ENCODE measurements around the gene SERPING1.

Gene SERPING1

DNA sequence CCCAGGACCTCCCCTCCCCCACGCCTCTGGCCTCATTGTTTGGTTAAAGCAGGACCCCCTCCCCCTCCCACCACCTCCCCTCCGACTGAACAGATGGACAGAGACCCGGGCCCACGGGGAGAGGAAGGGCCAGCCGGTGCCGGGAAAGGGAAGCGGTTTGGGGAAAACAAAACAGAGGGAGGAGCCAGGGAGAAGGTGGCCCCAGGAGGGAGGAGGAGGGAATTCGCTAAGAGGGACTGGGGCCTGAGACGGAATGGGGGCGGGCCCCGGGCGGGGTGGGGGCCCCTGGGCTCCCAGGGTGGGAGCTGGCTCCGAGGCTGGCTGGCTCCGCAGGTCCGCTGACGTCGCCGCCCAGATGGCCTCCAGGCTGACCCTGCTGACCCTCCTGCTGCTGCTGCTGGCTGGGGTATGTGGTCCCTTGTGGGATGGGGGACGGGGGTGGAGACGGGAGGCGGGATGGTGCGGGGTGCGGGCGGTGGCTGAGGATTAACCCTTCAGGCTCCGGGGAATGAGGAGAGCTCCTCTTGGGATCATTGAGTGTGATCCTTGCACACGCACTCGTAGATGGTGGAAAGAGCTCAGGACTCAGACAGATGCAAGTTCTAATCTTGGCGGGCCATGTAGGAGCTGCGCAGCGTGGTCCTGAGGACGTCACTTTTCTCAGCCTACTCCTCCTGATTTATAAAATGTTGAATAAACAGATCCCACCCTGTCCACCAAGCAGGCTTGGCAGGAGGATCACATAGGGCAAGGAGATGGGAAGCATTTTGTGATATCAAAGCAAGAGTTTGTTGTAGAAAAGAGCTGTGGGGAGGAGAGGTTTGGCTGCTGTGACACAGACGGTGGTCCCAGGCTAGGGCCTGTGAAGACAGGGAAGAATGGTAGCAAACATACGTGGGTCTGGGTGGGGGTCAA, 688 bp downstream of the SERPING1 start:
- DNase-seq (ENCODE audit: low read depth in 2 of 2) = no peak

DNA sequence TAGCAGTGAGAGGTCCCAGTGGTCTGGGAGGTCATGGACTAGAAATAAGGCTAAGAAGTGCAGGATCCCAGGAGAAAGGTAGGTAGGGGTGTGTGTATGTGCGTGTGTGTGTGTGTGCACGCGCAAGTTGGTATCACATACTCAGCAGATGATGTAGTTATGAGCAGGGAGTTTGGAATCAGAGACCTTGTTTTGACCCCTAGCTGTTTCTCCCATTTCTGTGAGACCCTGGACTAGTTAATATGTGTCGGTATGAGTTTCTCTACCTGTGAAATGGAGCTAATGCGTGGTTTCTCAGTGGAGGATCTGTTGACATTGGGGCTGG, 1.3 kb downstream of the SERPING1 start:
- no peak for DNase-seq (ENCODE audit: low read depth in 2 of 2)

DNA sequence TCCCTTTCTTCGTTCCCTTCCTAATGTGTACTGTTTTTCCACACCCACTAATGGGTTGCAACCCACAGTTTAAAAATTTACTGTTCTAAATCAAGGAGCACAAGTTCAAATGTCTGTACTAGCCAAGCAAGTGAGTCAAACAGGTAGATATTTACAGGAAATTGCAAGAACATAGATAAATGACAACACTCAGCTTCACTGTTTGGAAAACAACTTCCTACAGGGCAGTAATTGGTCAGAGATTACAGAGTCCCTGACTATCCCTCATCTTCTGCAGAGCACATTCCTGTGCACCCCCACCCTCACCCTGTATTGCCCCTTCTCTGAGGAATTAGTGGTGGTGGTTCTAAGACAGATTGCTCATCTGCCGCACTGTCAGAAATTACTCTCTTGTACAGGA, 1.9 kb downstream of the SERPING1 start:
- DNase-seq (ENCODE audit: low read depth in 2 of 2) = no peak

DNA sequence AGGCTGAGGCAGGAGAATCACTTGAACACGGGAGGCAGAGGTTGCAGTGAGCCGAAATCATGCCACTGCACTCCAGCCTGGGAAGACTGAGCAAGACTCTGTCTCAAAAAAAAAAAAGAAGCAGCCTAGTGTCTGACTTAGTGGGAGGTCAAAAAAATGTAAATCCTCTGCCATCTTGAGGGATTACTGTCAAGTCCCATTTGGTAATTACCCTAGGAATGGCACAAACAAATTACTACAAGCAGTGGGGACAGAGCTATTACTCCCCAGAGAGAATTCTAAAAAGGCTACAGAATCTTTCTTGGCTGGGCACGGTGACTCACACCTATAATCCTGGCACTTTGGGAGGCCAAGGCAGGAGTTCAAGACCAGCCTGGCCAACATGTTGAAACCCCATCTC, 3.8 kb downstream of the SERPING1 start:
- DNase-seq (ENCODE audit: low read depth in 2 of 2) = no peak

DNA sequence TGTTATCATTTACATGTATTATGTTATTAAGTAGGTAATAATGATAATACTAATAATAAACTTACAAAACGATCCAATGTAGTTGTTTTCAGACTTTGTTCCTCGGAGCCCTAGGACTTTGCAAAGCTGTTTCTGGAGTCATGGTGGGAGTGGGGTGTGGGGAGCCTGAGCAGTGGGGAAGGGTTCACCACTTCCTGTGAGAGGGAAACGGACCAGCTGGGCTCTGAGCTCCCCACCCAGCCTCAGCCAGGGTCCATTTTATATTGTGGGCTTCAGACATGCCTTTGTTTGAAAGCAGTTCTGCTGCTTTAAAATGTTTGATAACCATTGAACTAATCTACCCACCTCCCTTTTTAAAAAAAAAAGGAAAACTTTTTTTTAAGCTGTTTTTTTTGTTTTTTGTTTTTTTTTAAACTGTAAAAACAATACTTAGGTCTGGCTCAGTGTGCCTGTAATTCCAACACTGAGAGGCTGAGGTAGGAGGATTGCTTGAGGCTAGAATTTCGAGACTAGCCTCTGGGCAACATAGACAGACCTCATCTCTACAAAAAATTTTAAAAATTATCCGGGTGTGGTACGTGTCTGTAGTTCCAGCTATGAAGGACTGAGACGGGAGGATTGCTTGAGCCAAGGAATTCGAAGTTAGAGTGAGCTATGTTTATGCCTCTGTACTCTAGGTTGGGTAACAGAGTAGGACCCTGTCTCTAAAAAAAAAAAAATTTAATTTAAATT, 7.0 kb downstream of the SERPING1 start:
- DNase-seq (ENCODE audit: low read depth in 2 of 2) = no peak

DNA sequence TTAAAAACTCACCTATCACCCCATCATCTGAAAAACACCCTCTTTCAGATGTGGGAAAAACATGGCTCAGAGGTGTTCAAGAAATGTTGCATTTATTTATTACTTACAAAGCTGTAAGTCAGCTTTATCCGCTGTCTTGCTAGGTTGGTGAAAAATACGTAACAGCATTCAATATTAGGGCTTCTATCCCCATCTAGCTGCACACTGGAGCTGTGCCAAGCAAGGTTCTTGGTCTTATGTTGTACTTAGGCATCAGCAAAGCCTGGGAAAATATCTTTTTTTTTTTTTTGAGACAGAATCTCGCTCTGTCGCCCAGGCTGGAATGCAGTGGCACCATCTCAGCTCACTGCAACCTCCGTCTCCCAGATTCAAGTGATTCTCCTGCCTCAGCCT, 7.5 kb downstream of the SERPING1 start:
- DNase-seq (ENCODE audit: low read depth in 2 of 2) = no peak

DNA sequence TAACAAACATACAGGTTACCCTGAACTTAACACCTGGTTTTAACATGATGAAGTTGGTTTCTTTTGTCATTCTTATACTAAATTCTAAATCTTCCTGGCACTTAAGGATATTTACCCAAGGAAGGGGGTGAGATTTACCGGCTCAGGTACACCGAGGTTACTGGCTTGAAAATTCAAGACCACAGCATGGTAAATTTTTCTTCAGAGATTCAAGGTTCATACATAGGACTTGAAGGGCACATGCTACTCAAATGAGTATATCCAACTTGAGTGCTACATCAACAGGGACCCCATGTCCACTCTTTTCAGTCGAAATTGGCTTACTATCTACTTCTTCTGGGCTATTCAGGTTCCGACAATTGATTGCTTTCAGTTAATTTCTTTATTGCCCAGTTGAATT, 12.7 kb downstream of the SERPING1 start:
- no peak for DNase-seq (ENCODE audit: low read depth in 2 of 2)

DNA sequence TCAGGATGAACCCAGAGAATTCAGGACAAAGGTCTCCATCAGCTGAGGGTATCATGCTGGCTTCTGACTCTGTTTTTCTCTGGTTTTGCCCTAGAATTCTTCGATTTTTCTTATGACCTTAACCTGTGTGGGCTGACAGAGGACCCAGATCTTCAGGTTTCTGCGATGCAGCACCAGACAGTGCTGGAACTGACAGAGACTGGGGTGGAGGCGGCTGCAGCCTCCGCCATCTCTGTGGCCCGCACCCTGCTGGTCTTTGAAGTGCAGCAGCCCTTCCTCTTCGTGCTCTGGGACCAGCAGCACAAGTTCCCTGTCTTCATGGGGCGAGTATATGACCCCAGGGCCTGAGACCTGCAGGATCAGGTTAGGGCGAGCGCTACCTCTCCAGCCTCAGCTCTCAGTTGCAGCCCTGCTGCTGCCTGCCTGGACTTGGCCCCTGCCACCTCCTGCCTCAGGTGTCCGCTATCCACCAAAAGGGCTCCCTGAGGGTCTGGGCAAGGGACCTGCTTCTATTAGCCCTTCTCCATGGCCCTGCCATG, 16.8 kb downstream of the SERPING1 start:
- no peak for DNase-seq (ENCODE audit: low read depth in 2 of 2)

DNA sequence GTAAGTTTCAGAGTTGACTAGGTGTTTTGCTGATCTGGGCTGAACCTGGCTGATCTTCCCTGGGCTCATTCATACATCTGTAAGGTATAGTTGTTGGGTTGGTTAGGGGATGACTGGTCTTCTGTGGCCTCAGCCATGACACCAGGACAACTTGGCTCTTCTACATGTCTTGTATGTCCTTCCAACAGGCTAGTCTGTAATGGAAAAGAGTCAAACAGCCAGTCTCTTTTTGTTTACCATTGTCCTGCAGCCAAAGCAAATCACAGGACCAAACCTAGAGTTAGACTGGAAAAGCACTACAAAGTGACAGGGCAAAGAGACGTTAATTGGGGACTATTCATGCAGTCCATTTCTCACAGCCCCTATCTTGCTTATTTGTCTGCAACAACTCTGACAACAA, 17.8 kb downstream of the SERPING1 start:
- DNase-seq (ENCODE audit: low read depth in 2 of 2) = no peak

DNA sequence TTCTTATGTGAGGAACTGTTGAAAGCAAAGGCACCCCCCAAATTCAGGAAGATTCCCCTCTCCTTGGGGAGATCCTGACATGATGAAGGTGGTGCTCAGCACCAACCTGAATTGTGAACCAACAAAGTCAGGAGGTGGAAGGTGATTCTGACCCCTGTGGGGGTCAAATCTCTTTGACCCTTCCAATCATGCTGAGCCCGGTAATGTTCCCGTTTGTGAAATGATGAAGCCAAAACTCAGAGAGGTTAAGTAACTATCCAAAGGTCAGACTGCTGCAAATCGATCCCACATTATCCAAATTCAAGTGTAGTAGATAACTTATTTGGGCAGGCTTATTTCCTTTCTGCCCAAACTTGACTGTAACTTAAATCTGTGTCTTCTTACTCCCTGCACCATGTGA, 19.1 kb downstream of the SERPING1 start:
- DNase-seq (ENCODE audit: low read depth in 2 of 2) = no peak

DNA sequence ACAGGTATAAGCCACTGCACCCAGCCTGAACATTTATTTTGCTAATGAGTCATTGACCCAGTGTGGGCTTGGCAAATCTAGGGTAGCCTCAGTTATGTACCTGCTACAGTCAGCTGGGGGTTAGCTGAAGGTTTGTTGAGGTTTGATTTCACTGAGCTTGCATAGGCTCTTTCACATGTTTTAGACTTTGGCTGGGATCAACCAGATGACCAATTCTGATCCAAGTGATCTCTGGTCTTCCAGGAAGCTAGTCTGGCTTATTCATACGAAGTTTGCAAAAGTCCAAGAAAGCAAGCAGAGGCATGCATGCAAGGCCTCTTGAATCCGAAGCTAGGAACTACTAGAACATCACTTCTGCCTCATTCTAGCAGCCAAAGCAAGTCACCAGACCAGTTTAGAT, 21.0 kb downstream of the SERPING1 start:
- DNase-seq (ENCODE audit: low read depth in 2 of 2) = no peak

DNA sequence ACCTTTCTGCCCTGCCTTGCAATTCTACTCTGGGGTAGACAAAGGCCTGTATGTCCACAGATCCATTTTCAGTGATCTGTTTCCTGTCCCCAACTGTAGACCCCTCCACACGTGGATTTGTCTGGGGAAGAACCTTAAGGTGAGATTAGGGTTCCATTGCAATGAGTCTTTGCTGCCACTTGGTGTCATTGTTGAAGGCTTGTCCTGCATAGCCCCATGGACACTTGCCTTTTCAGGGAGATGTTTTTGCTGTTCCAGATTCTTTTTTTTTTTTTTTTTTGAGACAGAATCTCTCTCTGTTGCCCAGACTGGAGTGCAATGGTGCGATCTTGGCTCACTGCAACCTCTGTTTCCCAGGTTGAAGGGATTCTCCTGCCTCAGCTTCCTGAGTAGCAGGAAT, 21.8 kb downstream of the SERPING1 start:
- DNase-seq (ENCODE audit: low read depth in 2 of 2) = no peak

DNA sequence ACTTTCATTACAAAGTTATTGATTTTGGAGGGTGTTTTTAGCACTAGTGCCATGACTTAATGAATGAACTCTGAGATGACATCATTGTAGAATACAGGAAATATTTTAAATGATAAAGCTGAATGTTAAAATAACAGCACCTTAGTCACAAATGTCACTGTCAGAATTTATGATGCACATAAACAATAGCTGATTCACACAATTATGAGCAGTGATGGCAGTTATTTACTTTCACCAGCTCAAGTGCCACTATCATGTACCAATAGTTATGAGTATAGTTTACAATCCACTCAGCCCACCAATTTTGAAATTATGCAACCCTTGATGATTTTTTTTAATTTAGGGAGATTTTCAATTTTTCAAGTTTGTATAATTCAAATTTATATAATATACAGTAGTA, 23.0 kb downstream of the SERPING1 start:
- no peak for DNase-seq (ENCODE audit: low read depth in 2 of 2)

DNA sequence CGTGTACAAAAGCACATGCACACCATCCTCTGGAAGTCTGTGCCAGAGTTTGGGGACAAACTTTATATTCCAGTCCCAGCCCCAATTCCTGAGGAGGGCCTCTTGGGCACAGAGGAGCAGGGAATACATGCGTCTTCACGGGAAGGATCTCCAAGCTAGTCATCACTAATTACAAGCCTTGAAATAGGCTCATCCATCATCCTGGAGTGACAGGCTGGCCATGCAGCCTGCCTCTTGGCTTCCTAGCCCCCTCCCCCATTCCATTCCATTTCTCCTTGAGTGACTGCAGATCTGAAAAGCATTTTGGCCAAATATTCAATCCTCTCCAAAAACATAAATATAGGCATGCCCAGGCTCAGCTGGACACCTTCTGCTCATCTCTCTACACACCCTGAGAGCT, 24.8 kb downstream of the SERPING1 start:
- DNase-seq (ENCODE audit: low read depth in 2 of 2) = no peak

DNA sequence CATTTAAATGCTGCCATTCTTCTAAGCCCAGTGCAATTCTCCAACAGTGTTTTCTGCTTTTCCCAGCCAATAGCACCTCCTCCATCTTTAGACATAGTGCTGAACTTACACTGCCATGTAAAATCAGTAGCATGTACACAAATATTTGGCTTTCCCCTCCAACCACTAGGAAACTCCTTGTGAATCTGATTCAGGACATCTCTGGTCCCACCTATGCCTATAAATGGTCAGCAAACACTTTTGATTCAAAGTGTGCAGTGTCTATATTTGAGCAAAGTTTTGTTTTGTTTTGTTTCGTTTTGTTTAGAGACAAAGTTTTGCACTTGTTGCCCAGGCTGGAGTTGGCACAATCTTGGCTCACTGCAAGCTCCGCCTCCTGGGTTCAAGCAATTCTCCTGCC, 27.4 kb downstream of the SERPING1 start:
- DNase-seq (ENCODE audit: low read depth in 2 of 2) = no peak

DNA sequence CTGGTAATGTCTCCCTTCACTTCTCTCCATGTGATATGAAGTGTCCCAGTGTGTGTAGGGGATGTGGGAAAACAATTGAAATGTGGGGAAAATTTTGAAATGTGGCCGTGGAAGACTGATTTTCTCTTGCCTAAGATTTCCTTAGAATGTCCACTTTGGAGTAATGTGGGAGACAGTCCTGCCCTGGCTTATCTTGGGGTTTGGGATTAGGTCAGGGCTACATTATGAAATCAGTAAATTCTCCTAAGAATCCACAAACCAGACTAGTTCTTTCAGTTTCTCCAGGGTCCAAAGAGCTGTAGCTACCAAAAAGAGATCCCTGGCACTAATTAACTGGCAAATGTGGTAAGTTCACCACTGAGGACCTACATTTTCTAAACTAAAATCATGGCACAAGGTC, 29.4 kb downstream of the SERPING1 start:
- no peak for DNase-seq (ENCODE audit: low read depth in 2 of 2)

DNA sequence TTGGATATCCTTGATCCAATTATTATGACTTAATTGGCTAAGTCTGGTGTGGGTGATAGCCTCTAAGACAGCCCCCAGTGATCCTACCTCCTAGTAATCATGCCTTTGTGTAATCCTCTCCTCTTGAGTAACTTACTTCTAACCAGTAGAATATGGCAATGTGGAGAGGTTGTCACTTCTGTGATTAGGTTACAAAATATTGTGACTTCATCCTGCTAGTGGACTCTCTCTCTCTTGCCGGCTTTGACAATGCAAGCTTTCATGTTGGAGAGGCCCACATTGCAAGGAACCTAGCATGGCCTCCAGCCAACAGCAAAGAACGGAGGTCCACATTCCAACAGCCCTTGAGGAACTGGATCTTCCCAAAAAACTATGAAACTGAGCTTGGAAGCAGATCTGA, 32.7 kb downstream of the SERPING1 start:
- no peak for DNase-seq (ENCODE audit: low read depth in 2 of 2)

DNA sequence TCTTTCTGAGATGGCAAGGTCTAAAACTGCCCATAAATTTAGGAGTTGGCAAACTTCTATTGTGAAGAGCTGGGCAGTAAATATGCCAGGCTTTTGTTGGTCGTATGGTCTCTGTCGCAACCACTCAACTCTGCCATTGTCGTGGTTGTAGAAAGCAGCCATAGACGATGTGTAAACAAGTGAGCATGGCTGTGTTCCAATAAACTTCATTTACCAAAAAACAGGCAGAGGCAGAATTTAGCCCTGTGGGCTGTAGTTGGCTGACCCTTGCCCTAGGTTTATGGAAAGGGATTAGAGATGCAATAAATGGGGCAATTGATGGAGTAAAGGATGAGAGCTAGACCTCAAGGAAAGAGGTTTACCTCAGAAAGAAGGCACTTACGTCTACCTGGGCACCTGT, 34.6 kb downstream of the SERPING1 start:
- no peak for DNase-seq (ENCODE audit: low read depth in 2 of 2)

DNA sequence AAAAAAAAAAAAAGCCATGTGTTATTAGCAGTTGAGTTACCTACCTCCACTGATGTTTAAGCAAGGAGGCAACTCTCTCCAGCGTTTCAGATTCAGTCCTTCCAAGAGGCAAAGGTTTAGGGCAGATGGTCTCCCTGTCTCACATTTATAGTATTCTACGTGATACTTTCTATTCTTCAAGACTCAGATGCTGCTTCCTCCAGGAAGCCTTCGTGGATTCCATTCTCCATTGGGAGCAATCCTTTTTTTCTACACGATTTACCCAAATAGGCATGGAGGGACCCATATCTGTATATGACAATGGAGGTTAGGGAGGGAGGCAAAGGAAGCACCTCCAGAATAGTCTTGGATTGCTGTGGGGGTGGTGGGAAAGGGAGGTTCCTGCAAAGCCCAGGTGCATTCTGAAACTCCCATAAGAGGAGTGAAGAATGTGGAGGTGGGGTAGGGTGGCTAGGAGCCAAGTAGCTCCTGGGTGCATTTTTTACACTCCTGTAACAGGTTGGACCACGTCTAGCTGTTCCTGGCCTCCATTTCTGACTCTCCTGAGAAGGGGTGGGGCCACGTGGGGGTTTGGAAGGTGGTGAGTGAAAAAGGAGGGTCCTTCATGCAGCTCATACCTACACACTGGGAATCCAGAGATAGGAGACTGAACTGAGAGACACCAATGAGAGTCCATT, 36.0 kb downstream of the SERPING1 start:
- DNase-seq (ENCODE audit: low read depth in 2 of 2) = no peak

DNA sequence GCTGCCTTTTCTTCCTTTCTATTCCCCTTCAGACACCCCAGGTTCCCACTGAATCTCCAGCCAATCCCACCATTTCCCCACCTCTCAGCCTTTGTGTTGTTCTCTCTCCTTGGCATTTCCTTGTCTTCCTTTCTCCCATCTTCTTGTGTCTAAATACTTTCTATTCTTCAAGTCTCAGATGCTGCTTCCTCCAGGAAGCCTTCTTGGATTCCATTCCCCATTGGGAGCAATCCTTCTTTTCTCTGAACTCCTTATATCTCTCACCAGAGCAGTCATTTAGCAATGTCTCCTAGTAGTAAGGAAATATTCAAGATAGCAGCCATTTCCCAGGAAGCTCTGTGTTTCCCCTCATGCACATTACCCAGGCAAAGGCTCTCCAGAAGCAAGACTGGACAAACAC, 36.8 kb downstream of the SERPING1 start:
- DNase-seq (ENCODE audit: low read depth in 2 of 2) = no peak

DNA sequence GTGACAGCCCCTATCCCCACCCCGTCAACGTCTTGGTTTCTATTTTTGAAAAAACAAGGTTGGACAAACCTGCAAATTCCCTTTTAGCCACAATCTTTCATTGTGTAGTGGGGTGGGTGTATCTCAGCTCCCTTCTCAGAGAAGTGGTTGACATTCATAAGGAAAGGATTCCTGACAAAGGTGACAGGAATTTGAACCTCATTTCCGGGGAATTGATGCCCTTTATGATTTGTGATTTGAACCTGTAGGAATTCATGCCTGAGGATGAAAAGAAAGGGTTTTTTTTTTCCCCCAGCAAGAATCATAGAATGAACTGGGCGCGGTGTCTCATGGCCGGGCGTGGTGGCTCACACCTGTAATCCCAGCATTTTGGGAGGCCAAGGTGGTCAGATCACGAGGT, 37.8 kb downstream of the SERPING1 start:
- no peak for DNase-seq (ENCODE audit: low read depth in 2 of 2)

DNA sequence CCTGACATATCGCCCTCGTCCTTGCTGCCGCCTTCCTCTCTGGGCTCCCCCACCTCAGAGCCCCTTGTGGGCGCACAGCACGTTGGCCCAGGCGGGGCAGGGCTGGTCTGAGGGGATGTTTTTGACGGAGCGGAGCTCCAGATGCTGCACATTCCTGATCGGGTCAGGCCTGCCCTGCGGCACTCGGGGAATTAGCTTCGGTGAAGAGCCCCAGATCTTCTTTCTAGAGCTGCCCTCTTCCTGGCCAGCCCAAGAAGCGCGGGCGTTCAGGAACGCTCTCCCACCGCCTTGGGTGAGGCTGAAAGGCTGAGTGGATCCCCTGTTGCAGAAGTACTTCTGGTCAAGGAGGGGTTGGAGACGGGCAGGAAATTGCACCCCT, 40.1 kb downstream of the SERPING1 start:
- DNase-seq (ENCODE audit: low read depth in 2 of 2) = no peak

Data from stimulated activated CD8-positive, alpha-beta memory T cell treated with anti-CD3 and anti-CD28 coated beads, Interleukin-15, amount 100 ng/mL, for 4 hours (primary cell).